SK-MEL-5 (cell line): ENCODE results near the gene ENHO. TPM values are rescaled to one million over a fixed set of nuclear protein-coding genes. Genes with fewer than 3 reads are reported as not detected.
A peak's percentile ranks its signal among the peaks of the same experiment; 100 is the strongest.

ENCODE experiments used
- DNase-seq: peaks from one replicate; pipeline ENCODE4 v3.0.0-alpha.2; 2016; ENCODE audit warnings: low read depth, low spot score
- in situ Hi-C: cut with HindIII; loops from 2 replicates; pipeline ENCODE4 v1.10.0; 2016; ENCODE audit warnings: low sequenced_read_pairs, high pct_unique_total_duplicates, low pct_unique_long_range_greater_than_20kb
- total RNA-seq: library from RNA; depleted of rRNA; stranded (reverse); fragments of >200 nt; shearing (Covaris generic); gene quantifications from 2 replicates; pipeline ENCODE4 v1.2.3, GENCODE V29; 2014

Gene ENHO
- total RNA-seq, 1 experiment from 2014 or later: 0.92 TPM

GRCh38 chr9:34557426-34558321 lies 34.9 kb upstream of the ENHO start:
- in situ Hi-C loops: no loop called here
- DNase-seq: no peak

GRCh38 chr9:34556949-34557348 lies 34.2 kb upstream of the ENHO start:
- no peak for DNase-seq
- in situ Hi-C loops: no loop called here

GRCh38 chr9:34555936-34556525 lies 33.2 kb upstream of the ENHO start:
- in situ Hi-C loops: no loop called here
- no peak for DNase-seq

GRCh38 chr9:34555500-34555899 lies 32.7 kb upstream of the ENHO start:
- DNase-seq: no peak
- in situ Hi-C loops: no loop called here

GRCh38 chr9:34555002-34555348 lies 32.2 kb upstream of the ENHO start:
- in situ Hi-C loops: no loop called here
- no peak for DNase-seq

GRCh38 chr9:34554211-34555001 lies 31.6 kb upstream of the ENHO start:
- in situ Hi-C loops: no loop called here
- peak; percentile 9 for DNase-seq

- no peak for DNase-seq
- in situ Hi-C loops: no loop called here
Measured at GRCh38 chr9:34553511-34554021, 30.8 kb upstream of the ENHO start.

GRCh38 chr9:34552986-34553385 lies 30.2 kb upstream of the ENHO start:
- no peak for DNase-seq
- in situ Hi-C loops: no loop called here

GRCh38 chr9:34552606-34552981 lies 29.8 kb upstream of the ENHO start:
- DNase-seq: no peak
- in situ Hi-C loops: no loop called here

GRCh38 chr9:34551751-34552605 lies 29.2 kb upstream of the ENHO start:
- DNase-seq: no peak
- in situ Hi-C loops: no loop called here

GRCh38 chr9:34550681-34551270 lies 28.0 kb upstream of the ENHO start:
- in situ Hi-C loops: no loop called here

GRCh38 chr9:34550016-34550680 lies 27.4 kb upstream of the ENHO start:
- in situ Hi-C loops: no loop called here
- no peak for DNase-seq

More at GRCh38 chr9:34550681-34551270, 28.0 kb upstream of the ENHO start:
- DNase-seq: no peak

GRCh38 chr9:34549407-34549732 lies 26.6 kb upstream of the ENHO start:
- no peak for DNase-seq
- in situ Hi-C loops: no loop called here

- in situ Hi-C loops: no loop called here
- peak; percentile 64 for DNase-seq
Measured at GRCh38 chr9:34547960-34548611, 25.3 kb upstream of the ENHO start.

- DNase-seq: peak; percentile 74
- in situ Hi-C loops: no loop called here
Measured at GRCh38 chr9:34546834-34547827, 24.3 kb upstream of the ENHO start.
